C4-2B (cell line): Measurements from ENCODE around the gene SIVA1.

ENCODE experiments used
- ZFX ChIP-seq: fragments of 450-650 bp; IDR thresholded peaks from 2 replicates; pipeline ENCODE4 v1.6.1; 2017
- TF ChIP-seq, protein P1 (sequence below): fragments of 450-650 bp; conservative IDR thresholded peaks from 2 replicates; pipeline ENCODE4 v1.5.1; 2017; ENCODE audit warnings: mild to moderate bottlenecking

DNA sequence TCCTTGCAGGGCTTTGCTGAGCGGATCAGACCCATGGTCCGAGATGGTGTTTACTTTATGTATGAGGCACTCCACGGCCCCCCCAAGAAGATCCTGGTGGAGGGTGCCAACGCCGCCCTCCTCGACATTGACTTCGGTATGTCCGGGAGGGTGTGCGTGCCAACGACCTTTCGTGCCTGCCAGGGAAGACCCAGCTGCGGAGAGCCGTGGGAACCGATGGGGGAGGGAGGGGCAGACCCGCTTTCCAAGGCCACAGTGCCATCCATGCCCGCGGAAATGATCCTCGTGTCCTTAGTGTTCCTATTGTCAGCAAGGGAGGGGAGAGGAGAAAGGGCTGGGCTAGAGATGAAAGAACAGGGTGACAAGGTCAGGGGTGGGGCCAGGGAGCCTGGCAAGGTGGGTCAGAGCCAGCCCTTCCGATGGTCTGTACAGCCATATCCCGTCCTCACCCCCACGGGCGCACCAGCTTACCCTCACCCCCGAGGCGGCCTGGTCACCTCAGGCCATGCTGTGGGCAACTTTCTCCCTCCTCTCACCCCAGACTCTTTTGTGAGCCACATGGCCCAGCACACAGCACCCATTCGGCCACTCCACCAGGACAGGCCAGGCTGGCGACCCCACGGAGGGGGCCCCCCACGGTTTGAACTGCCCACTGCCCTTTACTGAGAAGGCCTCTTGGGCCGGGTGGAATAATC lies 11.7 kb upstream of the SIVA1 start:
- TF ChIP-seq, protein P1, sequence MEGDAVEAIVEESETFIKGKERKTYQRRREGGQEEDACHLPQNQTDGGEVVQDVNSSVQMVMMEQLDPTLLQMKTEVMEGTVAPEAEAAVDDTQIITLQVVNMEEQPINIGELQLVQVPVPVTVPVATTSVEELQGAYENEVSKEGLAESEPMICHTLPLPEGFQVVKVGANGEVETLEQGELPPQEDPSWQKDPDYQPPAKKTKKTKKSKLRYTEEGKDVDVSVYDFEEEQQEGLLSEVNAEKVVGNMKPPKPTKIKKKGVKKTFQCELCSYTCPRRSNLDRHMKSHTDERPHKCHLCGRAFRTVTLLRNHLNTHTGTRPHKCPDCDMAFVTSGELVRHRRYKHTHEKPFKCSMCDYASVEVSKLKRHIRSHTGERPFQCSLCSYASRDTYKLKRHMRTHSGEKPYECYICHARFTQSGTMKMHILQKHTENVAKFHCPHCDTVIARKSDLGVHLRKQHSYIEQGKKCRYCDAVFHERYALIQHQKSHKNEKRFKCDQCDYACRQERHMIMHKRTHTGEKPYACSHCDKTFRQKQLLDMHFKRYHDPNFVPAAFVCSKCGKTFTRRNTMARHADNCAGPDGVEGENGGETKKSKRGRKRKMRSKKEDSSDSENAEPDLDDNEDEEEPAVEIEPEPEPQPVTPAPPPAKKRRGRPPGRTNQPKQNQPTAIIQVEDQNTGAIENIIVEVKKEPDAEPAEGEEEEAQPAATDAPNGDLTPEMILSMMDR: no peak
- TF ChIP-seq ZFX: no peak
